ENCODE measurements around the gene CDNF. TPM values are rescaled to one million over a fixed set of nuclear protein-coding genes. Genes with fewer than 3 reads are reported as not detected.
"Not testable (repeated sequence)": the region's sequence is repeated elsewhere in the genome, so short reads cannot be mapped to it uniquely, and the experiment has no call there.

The CDNF gene
- total RNA-seq (2014; rRNA removed): 0.96 and 1.1 TPM in 2 replicates
- polyA plus RNA-seq (2012): 1.3 TPM

DNA sequence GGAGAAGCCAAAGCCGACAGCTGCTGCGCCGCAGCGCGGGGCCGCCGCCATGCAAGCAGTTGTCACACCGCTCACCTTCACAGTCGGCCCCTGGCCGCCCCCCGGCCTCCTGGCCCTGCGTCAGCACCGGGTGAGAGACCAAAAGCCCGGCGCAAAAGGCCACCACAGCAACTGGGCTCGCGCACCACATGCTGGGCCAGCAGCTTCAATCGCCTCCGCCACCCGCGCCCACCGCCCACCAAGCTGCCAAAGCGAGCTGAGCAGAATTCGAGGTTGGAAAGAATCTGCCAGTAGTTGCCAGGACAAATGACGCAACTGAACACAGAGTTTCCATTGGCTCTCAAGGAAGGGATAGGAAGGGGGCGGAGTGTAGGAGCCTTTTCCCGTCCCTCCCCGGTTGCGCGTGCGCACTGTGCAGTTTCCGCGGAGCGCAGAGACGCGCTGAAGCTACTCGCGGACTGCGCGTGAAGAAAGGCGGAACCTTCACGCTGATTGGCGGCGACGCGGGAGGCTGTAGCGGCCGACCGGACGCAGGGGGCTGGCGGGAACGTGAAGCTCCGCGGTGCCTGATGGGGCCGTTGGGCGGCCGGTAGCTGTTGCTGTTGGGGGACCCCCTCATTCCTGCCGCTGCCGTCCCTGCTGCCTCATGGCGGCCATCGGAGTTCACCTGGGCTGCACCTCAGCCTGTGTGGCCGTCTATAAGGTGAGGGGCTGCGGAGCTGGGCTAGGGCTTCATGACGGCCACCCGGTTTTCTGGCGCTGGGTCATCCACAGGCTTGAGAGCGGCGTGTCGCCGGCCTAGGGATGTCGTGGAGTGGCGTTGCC lies at the start of gene CDNF, which contains the start of the genes HSPA14 and MSANTD7:
CDNF (minus strand) TSS at position 281 of the 825 bp plus-strand sequence; CDS start at position 190, 91 bp downstream.
HSPA14 (plus strand) TSS at position 550 of the 825 bp plus-strand sequence; CDS start at position 647, 97 bp downstream.
MSANTD7 (plus strand) TSS at position 550 of the 825 bp plus-strand sequence. CDS start 3,979 bp downstream, outside the sequence.
- peak; percentile 99 for DNase-seq (ENCODE audit: low read depth)

DNA sequence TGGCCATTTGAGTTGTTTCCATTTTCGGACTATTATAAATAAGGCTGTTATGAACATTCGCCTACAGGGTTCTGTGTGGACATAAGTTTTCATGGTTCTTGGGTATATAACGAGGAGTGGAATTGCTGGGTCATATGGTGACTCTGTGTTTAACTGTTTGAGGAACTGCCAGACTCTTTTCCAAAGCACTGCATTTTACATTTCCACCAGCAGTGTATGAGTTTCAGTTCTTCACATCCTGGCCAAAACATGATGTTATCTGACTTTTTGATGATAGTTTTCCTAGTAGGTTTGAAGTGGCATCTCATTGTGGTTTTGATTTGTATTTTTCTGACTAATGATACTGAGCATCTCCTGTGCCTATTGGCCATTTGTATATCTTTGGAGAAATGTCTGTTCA lies 46.2 kb upstream of the CDNF start:
- no peak for DNase-seq (ENCODE audit: low read depth)

DNA sequence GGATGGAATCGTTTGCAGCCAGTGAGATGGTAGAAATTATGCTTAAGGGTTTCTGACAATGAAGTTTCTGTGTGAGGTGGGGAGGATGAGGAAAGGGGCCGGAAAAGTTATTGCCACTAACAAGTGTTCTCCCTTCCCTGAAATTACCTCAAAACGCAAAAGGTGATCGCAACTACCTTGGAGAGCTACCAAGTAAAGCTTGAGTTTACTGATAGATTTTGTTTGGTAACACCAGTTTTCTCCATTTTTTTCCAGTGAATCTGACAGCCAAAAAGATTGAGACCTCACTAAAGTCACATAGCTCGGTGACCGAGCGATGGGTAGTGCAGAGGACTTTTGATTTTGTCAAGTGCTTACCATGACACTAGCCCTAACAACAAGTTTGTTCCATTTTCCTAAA lies 42.4 kb upstream of the CDNF start:
- no peak for DNase-seq (ENCODE audit: low read depth)

DNA sequence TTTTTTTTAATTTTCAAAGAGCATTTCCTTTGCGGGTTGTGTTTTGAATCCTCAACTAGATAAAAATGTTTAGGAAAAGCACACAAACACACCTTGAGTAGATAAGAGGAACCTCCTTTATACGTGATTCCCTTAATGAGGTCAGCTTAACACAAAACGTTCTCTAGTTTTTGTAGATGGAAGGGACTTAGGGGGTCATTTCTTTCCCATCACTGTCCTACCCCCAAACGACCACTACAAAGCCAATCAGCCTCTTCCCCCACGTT lies 42.0 kb upstream of the CDNF start:
- DNase-seq (ENCODE audit: low read depth): no peak

DNA sequence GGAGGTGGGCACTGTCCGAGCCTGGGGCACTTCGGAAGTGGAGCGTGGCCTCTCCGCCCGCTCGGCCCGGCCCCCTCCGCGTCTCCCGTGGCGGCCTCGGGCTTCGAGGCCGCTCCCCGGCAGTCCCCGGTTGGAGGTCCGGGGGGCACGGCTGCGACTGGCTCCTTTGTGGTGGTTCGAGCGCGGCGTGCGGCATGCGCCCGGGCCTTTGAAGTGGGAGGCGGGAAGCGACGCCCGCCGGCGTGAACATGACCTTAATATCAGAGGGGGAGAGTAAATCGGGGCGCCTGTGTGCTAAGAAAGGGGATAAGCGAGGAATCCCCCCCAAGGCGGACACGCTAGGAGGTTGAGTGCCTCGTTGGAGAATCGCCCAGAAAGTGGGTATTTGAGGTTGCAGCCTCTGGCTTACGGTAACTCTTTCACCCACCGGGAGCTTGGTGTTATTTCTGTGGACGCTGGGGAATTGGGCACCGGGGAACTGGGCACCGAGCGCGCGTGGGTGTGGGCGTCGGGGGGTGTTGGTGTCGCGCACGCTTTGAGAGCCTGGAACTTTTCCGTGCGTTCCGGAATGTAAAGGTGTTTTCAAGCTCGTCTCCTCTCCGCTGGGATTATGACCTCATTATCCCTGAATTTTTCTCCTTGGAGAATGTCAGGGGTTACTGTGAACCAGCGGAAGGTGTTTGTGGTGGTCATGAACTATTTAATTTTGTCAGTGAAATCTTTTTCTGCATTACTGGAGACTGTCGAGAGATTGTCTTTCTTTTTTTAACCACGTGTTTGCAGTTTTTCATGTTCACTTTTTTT lies 41.5 kb upstream of the CDNF start:
- peak; percentile 6 for DNase-seq (ENCODE audit: low read depth)

DNA sequence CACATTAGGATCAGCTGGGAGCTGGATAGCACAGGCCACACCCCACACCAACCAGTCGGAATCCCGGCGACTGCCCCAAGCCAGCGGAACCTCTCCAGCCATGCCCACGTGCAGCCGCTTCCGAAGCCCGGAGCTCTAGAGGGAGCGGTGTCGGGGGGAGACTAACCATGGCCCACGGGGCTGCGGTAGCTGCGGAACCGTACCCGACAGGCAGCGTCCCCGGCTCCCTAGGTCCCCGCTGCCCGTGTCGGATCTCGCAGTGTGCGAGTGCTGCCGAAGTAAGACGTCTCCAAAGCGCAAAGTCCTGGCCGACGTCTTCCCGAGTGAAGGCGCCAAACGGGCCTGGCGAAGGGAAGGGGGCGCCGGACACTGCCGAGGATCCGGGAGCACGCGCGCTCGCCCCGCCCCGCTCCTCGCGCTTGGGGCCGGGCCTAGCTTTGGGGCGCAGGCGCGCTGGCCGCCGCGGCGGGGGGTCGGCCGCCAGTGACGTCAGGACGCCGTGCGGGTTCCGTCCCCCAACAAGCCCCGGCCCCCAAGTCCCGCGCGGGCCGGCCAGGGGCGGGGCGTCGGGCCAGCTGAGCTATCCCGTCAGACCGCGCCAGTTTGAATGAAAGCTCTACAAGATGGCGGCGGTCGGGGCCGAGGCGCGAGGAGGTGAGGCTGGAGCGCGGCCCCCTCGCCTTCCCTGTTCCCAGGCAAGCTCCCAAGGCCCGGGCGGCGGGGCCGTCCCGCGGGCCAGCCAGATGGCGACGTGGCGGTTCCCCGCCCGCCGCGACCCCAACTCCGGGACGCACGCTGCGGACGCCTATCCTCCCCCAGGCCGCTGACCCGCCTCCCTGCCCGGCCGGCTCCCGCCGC lies 40.7 kb upstream of the CDNF start, which contains the start of gene SUV39H2:
SUV39H2 (plus strand) TSS at position 601 of the 858 bp plus-strand sequence; CDS start at position 624, 23 bp downstream.
- DNase-seq (ENCODE audit: low read depth): peak; percentile 93

DNA sequence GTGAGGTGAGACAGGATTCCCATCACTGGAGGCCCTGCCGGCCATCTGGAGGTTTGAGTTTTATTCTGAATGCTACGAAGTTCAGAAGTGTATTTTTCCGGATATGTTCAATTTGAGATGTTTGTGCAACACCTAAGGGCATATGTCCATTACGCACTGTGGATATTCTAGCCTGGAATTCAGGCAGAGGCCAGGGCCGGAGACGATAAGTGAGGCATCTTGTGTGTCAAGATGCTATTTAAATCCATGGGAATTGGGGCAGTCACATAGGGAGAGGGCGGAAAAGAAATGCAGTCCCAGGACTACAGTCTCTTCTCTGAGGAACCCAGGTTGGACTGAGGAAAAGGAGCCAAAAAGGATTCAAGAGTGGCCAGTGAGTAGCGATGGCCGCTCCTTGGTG lies 38.9 kb upstream of the CDNF start:
- DNase-seq (ENCODE audit: low read depth): no peak

DNA sequence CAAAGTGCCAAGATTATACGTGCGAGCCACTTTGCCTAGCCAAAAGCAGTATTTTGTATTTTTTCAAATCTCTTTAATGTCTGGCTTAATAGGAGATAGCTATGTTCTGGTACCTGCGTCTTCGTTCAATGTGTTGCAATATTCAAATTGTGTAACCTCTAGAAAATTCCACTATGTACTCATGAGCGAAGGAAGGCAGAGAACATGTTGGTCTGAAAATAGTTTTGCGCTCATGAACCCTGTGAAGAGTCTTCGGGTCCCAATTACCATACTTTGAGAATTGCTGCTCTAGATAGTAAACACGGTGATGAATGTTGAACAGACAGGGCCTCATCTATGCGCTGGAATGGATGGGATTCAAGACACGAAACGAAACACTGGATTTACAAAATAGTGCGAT lies 38.1 kb upstream of the CDNF start:
- no peak for DNase-seq (ENCODE audit: low read depth)

DNA sequence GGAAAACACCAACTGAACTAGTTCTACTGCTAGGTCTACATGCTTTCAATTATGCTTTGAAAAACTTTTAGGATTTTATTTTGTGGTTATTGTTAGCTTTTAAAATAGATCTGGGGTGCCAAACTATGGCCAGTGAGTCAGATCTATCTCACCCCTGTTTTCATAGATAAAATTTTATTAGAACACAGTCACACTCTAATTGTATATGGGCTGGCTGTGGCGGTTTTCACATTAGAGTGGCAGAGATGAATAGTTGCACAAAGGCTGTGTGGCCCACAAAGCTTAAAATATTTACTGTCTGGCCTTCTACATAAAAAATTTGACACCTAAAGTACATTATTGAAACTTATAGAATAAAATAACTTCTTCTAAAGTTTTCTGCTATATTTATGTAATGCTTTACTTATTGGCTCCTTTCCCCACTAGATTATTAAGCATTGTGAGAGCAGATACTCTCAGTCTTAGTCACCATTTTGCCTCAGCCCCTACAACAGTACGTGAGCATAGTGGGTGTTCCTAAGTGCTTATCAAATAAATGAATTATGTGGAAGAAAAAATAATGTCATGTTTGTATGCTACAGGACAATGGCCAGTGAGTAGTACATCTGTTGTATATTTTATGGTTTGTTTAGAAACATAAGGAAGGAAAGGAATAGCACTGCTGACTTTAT lies 35.4 kb upstream of the CDNF start:
- DNase-seq (ENCODE audit: low read depth): peak; percentile 64

DNA sequence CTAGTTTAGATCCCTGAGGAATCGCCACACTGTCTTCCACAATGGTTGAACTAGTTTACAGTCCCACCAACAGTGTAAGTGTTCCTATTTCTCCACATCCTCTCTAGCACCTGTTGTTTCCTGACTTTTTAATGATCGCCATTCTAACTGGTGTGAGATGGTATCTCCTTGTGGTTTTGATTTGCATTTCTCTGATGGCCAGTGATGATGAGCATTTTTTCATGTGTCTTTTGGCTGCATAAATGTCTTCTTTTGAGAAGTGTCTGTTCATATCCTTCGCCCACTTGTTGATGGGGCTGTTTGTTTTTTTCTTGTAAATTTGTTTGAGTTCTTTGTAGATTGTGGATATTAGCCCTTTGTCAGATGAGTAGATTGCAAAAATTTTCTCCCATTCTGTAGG lies 27.0 kb upstream of the CDNF start:
- DNase-seq (ENCODE audit: low read depth): not testable (repeated sequence)

DNA sequence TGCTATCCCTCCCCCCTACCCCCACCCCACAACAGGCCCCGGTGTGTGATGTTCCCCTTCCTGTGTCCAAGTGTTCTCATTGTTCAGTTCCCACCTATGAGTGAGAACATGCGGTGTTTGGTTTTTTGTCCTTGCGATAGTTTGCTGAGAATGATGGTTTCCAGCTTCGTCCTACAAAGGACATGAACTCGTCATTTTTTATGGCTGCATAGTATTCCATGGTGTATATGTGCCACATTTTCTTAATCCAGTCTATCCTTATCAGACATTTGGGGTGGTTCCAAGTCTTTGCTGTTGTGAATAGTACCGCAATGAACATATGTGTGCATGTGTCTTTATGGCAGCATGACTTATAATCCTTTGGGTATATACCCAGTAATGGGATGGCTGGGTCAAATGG lies 26.6 kb upstream of the CDNF start:
- not testable (repeated sequence) for DNase-seq (ENCODE audit: low read depth)

DNA sequence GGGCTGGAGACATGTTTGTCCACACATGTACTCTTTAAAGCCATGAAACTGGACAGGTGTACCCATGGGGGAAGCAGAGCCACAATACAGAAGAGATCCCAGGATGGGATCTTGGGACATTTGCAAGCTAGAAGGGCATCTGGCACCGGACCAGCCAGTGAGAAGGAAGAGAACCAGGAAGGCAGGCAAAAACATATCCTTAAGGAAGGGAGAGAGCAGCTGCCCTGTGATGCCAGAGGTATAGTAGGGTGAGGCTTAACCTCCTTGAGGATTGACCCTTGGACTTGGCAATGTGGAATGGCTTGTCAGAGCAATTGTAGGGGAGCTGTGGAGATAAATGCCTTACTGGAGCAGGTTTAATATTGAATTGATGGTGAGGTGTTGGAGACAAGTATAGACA lies 23.0 kb upstream of the CDNF start:
- no peak for DNase-seq (ENCODE audit: low read depth)

DNA sequence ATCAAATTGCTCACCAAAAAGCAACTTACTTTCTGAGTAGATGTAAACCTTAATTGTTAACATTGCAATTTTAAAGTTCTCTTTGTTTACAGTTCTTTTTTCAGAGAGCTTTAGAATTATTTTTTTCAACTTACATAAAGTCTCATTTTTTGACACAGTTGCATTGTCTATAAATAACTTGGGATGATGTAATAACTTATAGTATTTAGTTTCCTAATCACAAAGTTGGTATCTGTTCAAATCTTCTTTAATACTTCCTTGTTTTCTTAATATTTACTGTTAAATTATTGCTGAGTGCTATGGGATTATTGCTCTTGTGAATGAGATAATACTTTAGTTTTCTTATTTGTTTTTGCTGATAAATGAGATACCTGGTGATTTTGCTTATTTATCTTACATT lies 21.9 kb upstream of the CDNF start:
- DNase-seq (ENCODE audit: low read depth): no peak

DNA sequence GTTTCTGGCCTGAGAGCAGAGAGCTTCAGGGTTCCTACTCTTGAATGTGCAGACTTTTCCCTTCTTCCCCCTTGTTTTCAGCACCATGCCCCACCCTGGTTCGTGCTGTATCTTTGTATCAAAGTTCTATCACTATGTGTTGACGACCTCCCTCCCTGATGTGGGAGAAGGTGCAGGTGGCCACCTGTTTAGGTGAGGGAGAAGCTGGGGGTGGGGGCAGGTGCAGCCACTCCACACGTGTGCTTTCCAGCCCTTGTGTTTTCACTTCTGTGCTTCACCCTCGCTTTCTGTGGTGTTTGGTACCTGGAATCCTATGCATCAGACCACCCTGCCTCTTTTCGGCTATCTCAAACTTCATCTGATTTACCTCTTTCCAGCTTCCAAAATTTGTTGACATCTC lies 21.2 kb upstream of the CDNF start:
- no peak for DNase-seq (ENCODE audit: low read depth)

DNA sequence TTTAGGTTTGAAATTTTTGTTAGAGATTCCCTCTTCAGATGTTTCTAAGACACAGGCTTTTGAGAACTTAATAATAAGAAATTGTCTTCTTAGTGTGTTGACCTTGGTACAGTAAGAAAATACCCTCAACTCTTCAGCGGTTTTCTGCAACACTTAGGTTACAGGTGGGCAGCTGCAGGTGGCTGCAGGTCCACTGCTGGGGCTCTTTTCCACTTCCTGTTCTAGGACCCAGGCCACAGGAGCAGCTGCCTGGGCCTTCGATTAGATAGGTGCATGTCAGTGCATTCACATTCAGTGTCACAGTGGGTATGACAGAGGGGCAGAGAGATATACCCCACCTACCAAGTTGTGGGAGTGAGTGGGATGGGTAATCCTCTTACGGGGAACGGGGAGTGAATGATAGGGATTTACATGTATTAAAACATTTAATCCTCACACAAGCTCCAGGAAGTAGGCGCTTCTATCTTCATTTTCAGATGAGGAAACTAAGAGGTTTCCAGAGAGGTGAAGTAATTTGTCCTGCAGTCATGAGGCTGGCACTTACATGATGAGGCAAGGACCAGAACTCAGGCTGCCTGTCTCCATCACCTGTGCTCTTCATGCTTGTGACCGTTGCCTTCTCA lies 20.6 kb upstream of the CDNF start:
- no peak for DNase-seq (ENCODE audit: low read depth)

DNA sequence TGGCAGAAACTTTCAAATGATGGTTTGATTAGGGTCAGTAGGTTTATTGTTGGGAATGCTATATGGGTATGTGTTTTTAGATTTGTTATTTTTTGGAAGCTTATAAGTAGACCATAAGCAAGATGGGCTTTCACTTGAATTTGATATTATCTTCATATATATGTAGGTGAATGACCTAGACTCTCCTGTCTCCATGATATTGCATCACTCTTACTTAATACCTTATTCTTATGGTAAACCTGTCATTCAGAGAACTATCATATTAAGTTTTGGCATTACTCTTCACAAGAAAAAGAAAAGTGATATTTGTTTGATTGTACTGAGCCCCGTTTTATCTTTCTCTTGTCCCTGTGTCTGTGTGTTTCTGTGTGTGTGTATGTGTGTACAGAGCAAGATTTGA lies 17.6 kb upstream of the CDNF start:
- DNase-seq (ENCODE audit: low read depth): no peak

DNA sequence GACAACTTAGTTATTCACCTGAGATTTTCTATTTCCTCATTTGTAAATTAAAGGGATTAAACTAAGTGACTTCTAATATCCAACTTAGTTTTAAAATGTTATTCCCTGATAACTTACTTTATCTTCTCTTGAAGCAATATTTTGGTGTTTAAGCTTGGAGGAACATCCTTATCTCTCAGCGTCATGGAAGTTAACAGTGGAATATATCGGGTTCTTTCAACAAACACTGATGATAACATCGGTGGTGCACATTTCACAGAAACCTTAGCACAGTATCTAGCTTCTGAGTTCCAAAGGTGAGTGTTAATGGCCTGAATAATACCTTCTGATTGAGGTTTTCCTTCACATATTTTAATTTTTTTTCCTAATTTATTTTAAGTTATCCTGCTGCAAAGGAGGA lies 14.4 kb upstream of the CDNF start:
- DNase-seq (ENCODE audit: low read depth): no peak

DNA sequence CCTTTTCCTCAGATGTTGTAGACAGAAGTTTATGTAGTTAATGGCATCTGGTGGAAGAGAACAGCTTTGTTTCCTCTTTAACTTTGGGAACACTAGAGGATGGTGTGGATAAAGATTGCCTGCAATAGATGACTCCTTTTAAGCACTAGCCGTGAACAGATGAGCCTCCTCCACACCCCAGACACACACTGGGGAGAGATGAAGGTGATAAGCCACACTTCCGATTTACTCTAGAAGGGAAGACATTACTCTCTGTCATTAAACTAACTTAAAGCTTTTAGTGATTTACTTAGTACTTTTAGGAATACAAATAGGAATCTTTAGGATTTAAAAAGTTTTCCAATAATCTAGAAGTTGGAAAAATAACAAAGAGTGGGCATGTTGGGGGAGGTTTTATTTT lies 7.1 kb upstream of the CDNF start:
- DNase-seq (ENCODE audit: low read depth): no peak

DNA sequence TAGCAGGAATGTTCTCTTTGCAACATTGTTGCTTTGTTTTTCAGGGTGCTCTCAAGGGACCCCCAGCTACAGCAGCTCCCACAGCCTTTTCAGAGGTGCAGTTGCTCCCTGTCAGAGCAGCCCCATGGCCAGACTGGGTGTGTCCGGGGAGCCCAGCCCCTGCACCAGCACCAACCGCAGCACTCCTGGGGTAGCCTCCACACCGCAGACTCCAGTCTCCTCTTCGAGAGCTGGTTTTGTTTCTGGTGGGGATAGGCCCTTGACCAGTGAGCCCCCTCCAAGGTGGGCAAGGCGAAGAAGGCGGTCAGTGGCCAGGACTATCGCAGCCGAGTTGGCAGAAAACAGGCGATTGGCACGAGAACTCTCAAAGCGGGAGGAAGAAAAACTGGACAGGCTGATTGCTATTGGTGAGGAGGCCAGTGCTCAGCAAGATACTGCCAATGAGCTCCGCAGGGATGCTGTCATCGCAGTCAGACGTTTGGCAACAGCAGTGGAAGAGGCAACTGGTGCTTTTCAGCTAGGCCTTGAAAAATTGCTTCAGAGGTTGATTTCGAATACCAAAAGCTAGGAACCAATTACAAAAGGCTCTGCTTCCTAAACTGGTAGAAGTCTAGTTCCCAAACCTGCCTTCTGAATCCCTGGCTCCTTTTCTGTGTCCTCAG lies 5.6 kb upstream of the CDNF start:
- DNase-seq (ENCODE audit: low read depth): no peak

DNA sequence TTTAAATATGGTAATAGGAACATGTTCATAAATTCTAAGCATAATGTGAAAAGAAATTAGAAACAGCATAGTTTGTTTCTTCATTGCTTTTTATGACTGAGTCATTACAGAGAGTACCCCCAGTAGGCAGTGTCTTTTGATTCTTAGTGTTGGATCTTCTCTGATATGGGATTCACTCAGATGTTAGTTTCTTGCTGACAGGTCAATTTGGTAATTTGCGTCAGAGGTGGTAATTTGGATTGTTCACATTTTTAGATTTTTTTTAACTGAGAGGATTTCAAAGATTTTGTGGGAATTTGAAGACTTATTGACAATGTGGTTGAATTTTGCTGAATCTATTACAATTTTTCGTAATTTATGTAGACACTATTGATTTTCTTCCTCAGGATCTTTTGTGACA lies 2.3 kb upstream of the CDNF start:
- DNase-seq (ENCODE audit: low read depth): no peak
